ENCODE results near the gene MGST1.

MGST1 gene

GRCh38 chr12:16350682-16351081 lies 3.2 kb downstream of the MGST1 start:
- Histone ChIP-seq H3K27ac (ENCODE audit: low read length) (no peak overlapping the region), H4K20me1 (ENCODE audit: insufficient read depth, low read length) (no peaks in the 10 kb centered on the region)
- no peak for DNase-seq

DNA sequence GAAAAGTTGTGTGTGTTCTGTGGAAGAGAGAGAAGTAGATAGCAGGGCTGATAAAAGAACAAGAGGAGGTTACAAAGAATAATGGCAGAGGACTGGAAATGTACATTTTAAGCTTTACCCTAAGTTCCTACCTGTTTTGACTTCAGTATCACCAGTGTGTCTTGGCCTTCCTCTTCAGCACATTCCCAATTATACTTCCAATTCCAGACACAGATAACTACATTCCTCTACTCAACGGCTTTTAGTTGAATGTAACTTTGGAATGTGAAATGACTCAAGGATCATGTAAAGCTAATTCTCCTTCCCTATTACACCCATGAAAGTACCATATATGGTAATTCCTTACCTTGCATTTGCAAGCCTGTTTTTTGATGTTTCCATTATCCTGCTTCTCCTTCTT lies 5.0 kb downstream of the MGST1 start:
- no peak for DNase-seq
- H3K27ac ChIP-seq (ENCODE audit: low read length), result no peak overlapping the region
- H3K27me3 ChIP-seq (ENCODE audit: insufficient read depth, low read length, poor library complexity), result no peaks in the 10 kb centered on the region
- H4K20me1 ChIP-seq (ENCODE audit: insufficient read depth, low read length), result no peaks in the 10 kb centered on the region
- H3K36me3 ChIP-seq (ENCODE audit: insufficient read depth, low read length), result no peaks in the 10 kb centered on the region
- H3K4me2 ChIP-seq (ENCODE audit: insufficient read depth, low read length), result no peak overlapping the region
- no peaks in the 10 kb centered on the region for H3K79me2 ChIP-seq (ENCODE audit: insufficient read depth, low read length)
- H3K4me1 ChIP-seq (ENCODE audit: insufficient read depth, low read length), result no peaks in the 10 kb centered on the region
- TF ChIP-seq CTCF (IDR thresholded peaks at IDR 0.05; ENCODE audit: borderline replicate concordance, extremely low read depth, low read length, poor library complexity, severe bottlenecking) (no peak), EZH2 (IDR thresholded peaks at IDR 0.05; ENCODE audit: borderline replicate concordance, low read depth, low read length, severe bottlenecking) (no peak)
- H3K9me3 ChIP-seq (ENCODE audit: insufficient read depth, low read length, severe bottlenecking), result no peaks in the 10 kb centered on the region
- no peak overlapping the region for H3K4me3 ChIP-seq (ENCODE audit: low read depth in 1 of 2, low read length in 2 of 2)
- ATAC-seq (ENCODE audit: insufficient read depth, low read depth), result no peak
- no peak overlapping the region for H2AFZ ChIP-seq (ENCODE audit: low read depth, low read length)
- no peak overlapping the region for H3K9ac ChIP-seq (ENCODE audit: low read depth, low read length)

More at GRCh38 chr12:16350682-16351081, 3.2 kb downstream of the MGST1 start:
- TF ChIP-seq EZH2 (IDR thresholded peaks at IDR 0.05; ENCODE audit: borderline replicate concordance, low read depth, low read length, severe bottlenecking), result no peak
- Histone ChIP-seq H3K79me2 (ENCODE audit: insufficient read depth, low read length) (no peaks in the 10 kb centered on the region), H3K9ac (ENCODE audit: low read depth, low read length) (no peak overlapping the region), H2AFZ (ENCODE audit: low read depth, low read length) (no peak overlapping the region), H3K4me1 (ENCODE audit: insufficient read depth, low read length) (no peaks in the 10 kb centered on the region), H3K4me3 (ENCODE audit: low read depth in 1 of 2, low read length in 2 of 2) (no peak overlapping the region), H3K9me3 (ENCODE audit: insufficient read depth, low read length, severe bottlenecking) (no peaks in the 10 kb centered on the region), H3K36me3 (ENCODE audit: insufficient read depth, low read length) (no peaks in the 10 kb centered on the region), H3K4me2 (ENCODE audit: insufficient read depth, low read length) (no peak overlapping the region), H3K27me3 (ENCODE audit: insufficient read depth, low read length, poor library complexity) (no peaks in the 10 kb centered on the region)
- no peak for ATAC-seq (ENCODE audit: insufficient read depth, low read depth)

GRCh38 chr12:16358878-16359277 lies 11.4 kb downstream of the MGST1 start:
- Histone ChIP-seq H3K9me3 (ENCODE audit: insufficient read depth, low read length, severe bottlenecking) (no peaks in the 10 kb centered on the region), H3K27me3 (ENCODE audit: insufficient read depth, low read length, poor library complexity) (no peaks in the 10 kb centered on the region), H3K36me3 (ENCODE audit: insufficient read depth, low read length) (no peaks in the 10 kb centered on the region), H2AFZ (ENCODE audit: low read depth, low read length) (no peak overlapping the region), H3K4me1 (ENCODE audit: insufficient read depth, low read length) (no peaks in the 10 kb centered on the region), H3K9ac (ENCODE audit: low read depth, low read length) (no peak overlapping the region), H3K4me2 (ENCODE audit: insufficient read depth, low read length) (no peak overlapping the region), H3K4me3 (ENCODE audit: low read depth in 1 of 2, low read length in 2 of 2) (no peak overlapping the region), H4K20me1 (ENCODE audit: insufficient read depth, low read length) (no peaks in the 10 kb centered on the region), H3K79me2 (ENCODE audit: insufficient read depth, low read length) (no peaks in the 10 kb centered on the region), H3K27ac (ENCODE audit: low read length) (no peak overlapping the region)
- TF ChIP-seq CTCF (IDR thresholded peaks at IDR 0.05; ENCODE audit: borderline replicate concordance, extremely low read depth, low read length, poor library complexity, severe bottlenecking), result no peak
- TF ChIP-seq EZH2 (IDR thresholded peaks at IDR 0.05; ENCODE audit: borderline replicate concordance, low read depth, low read length, severe bottlenecking), result no peak
- no peak for ATAC-seq (ENCODE audit: insufficient read depth, low read depth)
- DNase-seq, result no peak

DNA sequence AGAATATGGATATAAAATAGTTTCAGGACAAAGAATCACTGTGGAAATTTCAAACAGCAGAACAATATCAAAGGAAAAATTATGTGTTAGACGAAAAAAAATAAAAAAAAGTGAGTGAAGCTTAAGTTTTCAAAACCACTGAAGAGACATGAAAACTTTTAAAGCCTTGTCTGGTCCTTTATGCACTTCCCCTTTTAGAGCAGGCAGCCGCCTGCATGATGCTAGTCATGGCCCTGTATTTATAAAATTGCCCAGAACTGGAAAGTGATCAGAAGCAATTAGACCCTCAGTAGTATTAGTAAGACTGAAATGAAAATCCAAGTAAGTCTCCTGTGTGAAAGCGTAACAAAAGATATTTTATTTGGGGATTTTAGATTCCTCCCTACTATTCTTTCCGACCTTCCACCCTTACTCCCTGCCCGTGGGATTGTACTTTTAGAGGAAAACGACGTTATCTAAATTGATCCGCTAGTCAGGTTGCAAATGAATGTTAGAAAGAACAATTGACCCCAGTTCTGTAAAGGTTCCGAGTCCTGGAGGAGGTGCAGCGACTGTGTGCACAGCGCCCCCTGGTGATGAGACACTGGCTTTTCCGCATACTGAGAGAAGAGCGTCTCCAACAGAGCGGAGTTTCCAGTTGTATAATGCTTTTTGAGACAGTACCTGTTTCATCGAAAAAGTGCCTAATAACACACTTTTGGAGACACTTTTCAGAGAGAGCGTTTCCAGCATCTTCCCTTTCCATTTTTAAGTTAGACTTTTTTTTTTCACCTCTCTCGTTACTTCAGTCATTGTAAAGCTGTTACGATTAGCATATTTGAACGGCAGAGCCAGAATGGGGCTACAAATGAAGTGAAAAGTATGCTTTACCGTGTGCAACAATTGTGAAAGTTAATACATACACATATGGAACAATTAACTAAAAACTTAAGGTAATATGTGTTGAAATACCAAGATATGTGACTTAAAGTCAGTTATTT lies 12.4 kb downstream of the MGST1 start:
- H3K36me3 ChIP-seq (ENCODE audit: insufficient read depth, low read length), result no peaks in the 10 kb centered on the region

More for the DNA sequence above, 12.4 kb downstream of the MGST1 start:
- H3K9ac ChIP-seq (ENCODE audit: low read depth, low read length), result no peak overlapping the region
- H3K27ac ChIP-seq (ENCODE audit: low read length), result no peak overlapping the region
- no peak for TF ChIP-seq EZH2 (IDR thresholded peaks at IDR 0.05; ENCODE audit: borderline replicate concordance, low read depth, low read length, severe bottlenecking)
- peak; percentile 84 for TF ChIP-seq CTCF (IDR thresholded peaks at IDR 0.05; ENCODE audit: borderline replicate concordance, extremely low read depth, low read length, poor library complexity, severe bottlenecking)
- peak; percentile 53 for DNase-seq
- H3K27me3 ChIP-seq (ENCODE audit: insufficient read depth, low read length, poor library complexity), result no peaks in the 10 kb centered on the region
- no peak overlapping the region for H3K4me3 ChIP-seq (ENCODE audit: low read depth in 1 of 2, low read length in 2 of 2)
- H3K4me1 ChIP-seq (ENCODE audit: insufficient read depth, low read length), result no peaks in the 10 kb centered on the region
- no peaks in the 10 kb centered on the region for H3K79me2 ChIP-seq (ENCODE audit: insufficient read depth, low read length)
- H4K20me1 ChIP-seq (ENCODE audit: insufficient read depth, low read length), result no peaks in the 10 kb centered on the region
- H2AFZ ChIP-seq (ENCODE audit: low read depth, low read length), result no peak overlapping the region
- peak; percentile 64; the same call in 1 of the 3 replicates for ATAC-seq (ENCODE audit: insufficient read depth, low read depth)
- no peak overlapping the region for H3K4me2 ChIP-seq (ENCODE audit: insufficient read depth, low read length)
- no peaks in the 10 kb centered on the region for H3K9me3 ChIP-seq (ENCODE audit: insufficient read depth, low read length, severe bottlenecking)
